GM18520 (cell line): ENCODE measurements around the gene AK2.
"Not testable (repeated sequence)": the region's sequence is repeated elsewhere in the genome, so short reads cannot be mapped to it uniquely, and the experiment has no call there.

Source experiments
- ATAC-seq: cut with Tn5 transposase; IDR thresholded peaks from one replicate; pipeline ENCODE4 v1.9.1; 2021; ENCODE audit not compliant: unreplicated experiment

The AK2 gene

GRCh38 chr1:32977546-32978087 is 59.1 kb downstream of the AK2 start:
- ATAC-seq, result no peak

GRCh38 chr1:32975055-32975454 is 61.6 kb downstream of the AK2 start:
- ATAC-seq, result not testable (repeated sequence)

GRCh38 chr1:32973458-32973857 is 63.2 kb downstream of the AK2 start:
- ATAC-seq, result not testable (repeated sequence)

GRCh38 chr1:32972814-32973428 is 63.8 kb downstream of the AK2 start:
- ATAC-seq, result no peak

- ATAC-seq, result no peak
These were observed 65.1 kb downstream of the AK2 start for GRCh38 chr1:32971576-32971975.

- ATAC-seq, result no peak
These were observed 65.5 kb downstream of the AK2 start for GRCh38 chr1:32971156-32971555.

- ATAC-seq, result no peak
These were observed 67.1 kb downstream of the AK2 start for GRCh38 chr1:32969566-32969965.

- ATAC-seq, result no peak
These were observed 68.7 kb downstream of the AK2 start for GRCh38 chr1:32967888-32968568.

GRCh38 chr1:32966900-32967299 is 69.8 kb downstream of the AK2 start:
- no peak for ATAC-seq

- no peak for ATAC-seq
These were observed 71.4 kb downstream of the AK2 start for GRCh38 chr1:32965251-32965747.

GRCh38 chr1:32964461-32965250 is 72.0 kb downstream of the AK2 start, which contains the start of gene RNF19B:
RNF19B (minus strand) TSS chr1:32964809; CDS start chr1:32964685, 124 bp downstream.
- peak; percentile 66 for ATAC-seq

GRCh38 chr1:32963746-32964460 is 72.8 kb downstream of the AK2 start:
- peak; percentile 17 for ATAC-seq

GRCh38 chr1:32962248-32962896 is 74.3 kb downstream of the AK2 start:
- ATAC-seq, result no peak

- ATAC-seq, result no peak
These were observed 75.8 kb downstream of the AK2 start for GRCh38 chr1:32960819-32961355.

- ATAC-seq, result no peak
These were observed 76.3 kb downstream of the AK2 start for GRCh38 chr1:32960342-32960741.

GRCh38 chr1:32958827-32959226 is 77.9 kb downstream of the AK2 start:
- ATAC-seq, result no peak
